SK-N-SH treated with all-trans-retinoic acid at 6 μM for 48 hours (cell line): ENCODE measurements around the gene ZDHHC3.

Experiments
- ATAC-seq: fragments of 200-7000 bp; cut with Tn5 transposase; 3 replicates; pipeline ENCODE4 v1.9.1; 2020; ENCODE audit warnings: mild to moderate bottlenecking, moderate library complexity
- BACH2 ChIP-seq: fragments of 250-450 bp; sonication (Bioruptor Pico); IDR thresholded peaks from 2 replicates; pipeline ENCODE4 v1.9.0; 2021; ENCODE audit warnings: mild to moderate bottlenecking, borderline replicate concordance
- CREB5 ChIP-seq: fragments of 250-450 bp; sonication (Bioruptor Pico); IDR thresholded peaks from 2 replicates; pipeline ENCODE4 v1.5.1; 2020; ENCODE audit warnings: low read depth, mild to moderate bottlenecking, moderate library complexity
- CSDC2 ChIP-seq: fragments of 250-450 bp; sonication (Bioruptor Pico); IDR thresholded peaks from 2 replicates; pipeline ENCODE4 v1.5.0; 2020; ENCODE audit warnings: mild to moderate bottlenecking, moderate library complexity
- CSRNP3 ChIP-seq: fragments of 250-450 bp; sonication (Bioruptor Pico); IDR thresholded peaks from 2 replicates; pipeline ENCODE4 v1.5.1; 2021; ENCODE audit warnings: mild to moderate bottlenecking, moderate library complexity
- ESRRG ChIP-seq: fragments of 250-450 bp; sonication (Bioruptor Pico); IDR thresholded peaks from 2 replicates; pipeline ENCODE4 v1.6.1; 2021; ENCODE audit warnings: mild to moderate bottlenecking
- GLIS3 ChIP-seq: fragments of 250-450 bp; sonication (Bioruptor Pico); IDR thresholded peaks from 2 replicates; pipeline ENCODE4 v1.5.0; 2020; ENCODE audit warnings: mild to moderate bottlenecking, moderate library complexity
- ISL1 ChIP-seq: fragments of 250-450 bp; sonication (Bioruptor Pico); IDR thresholded peaks from 2 replicates; pipeline ENCODE4 v2.1.2; 2022; ENCODE audit warnings: mild to moderate bottlenecking, moderate library complexity
- OSR1 ChIP-seq: fragments of 250-450 bp; sonication (Bioruptor Pico); IDR thresholded peaks from 2 replicates; pipeline ENCODE4 v1.8.0; 2022; ENCODE audit warnings: moderate library complexity, mild to moderate bottlenecking, inconsistent platforms
- PATZ1 ChIP-seq: fragments of 250-450 bp; sonication (Bioruptor Pico); IDR thresholded peaks from 2 replicates; pipeline ENCODE4 v1.8.0; 2020; ENCODE audit warnings: mild to moderate bottlenecking, moderate library complexity, borderline replicate concordance
- POU6F1 ChIP-seq: fragments of 250-450 bp; sonication (Bioruptor Pico); IDR thresholded peaks from 2 replicates; pipeline ENCODE4 v1.8.0; 2021; ENCODE audit warnings: low read depth, mild to moderate bottlenecking, moderate library complexity, borderline replicate concordance
- PPARA ChIP-seq: fragments of 250-450 bp; sonication (Bioruptor Pico); IDR thresholded peaks from 2 replicates; pipeline ENCODE4 v1.5.0; 2020; ENCODE audit warnings: mild to moderate bottlenecking, borderline replicate concordance
- RARB ChIP-seq: fragments of 250-450 bp; sonication (Bioruptor Pico); IDR thresholded peaks from 2 replicates; pipeline ENCODE4 v1.8.0; 2021; ENCODE audit warnings: mild to moderate bottlenecking, moderate library complexity
- SNAI2 ChIP-seq: fragments of 250-450 bp; sonication (Bioruptor Pico); IDR thresholded peaks from 2 replicates; pipeline ENCODE4 v1.5.0; 2020; ENCODE audit warnings: mild to moderate bottlenecking, moderate library complexity
- TCF4 ChIP-seq: fragments of 250-450 bp; sonication (Bioruptor Pico); IDR thresholded peaks from 2 replicates; pipeline ENCODE4 v1.8.0; 2021; ENCODE audit warnings: mild to moderate bottlenecking, moderate library complexity, borderline replicate concordance
- TOX ChIP-seq: fragments of 250-450 bp; sonication (Bioruptor Pico); IDR thresholded peaks from 2 replicates; pipeline ENCODE4 v1.8.0; 2021; ENCODE audit warnings: mild to moderate bottlenecking, moderate library complexity, borderline replicate concordance
- TSHZ2 ChIP-seq: fragments of 250-450 bp; sonication (Bioruptor Pico); IDR thresholded peaks from 2 replicates; pipeline ENCODE4 v1.5.0; 2020; ENCODE audit warnings: mild to moderate bottlenecking, moderate library complexity
- ZC3H10 ChIP-seq: fragments of 250-450 bp; sonication (Bioruptor Pico); IDR thresholded peaks from 2 replicates; pipeline ENCODE4 v1.5.1; 2021; ENCODE audit warnings: mild to moderate bottlenecking, moderate library complexity
- ZFP3 ChIP-seq: fragments of 250-450 bp; sonication (Bioruptor Pico); IDR thresholded peaks from 2 replicates; pipeline ENCODE4 v1.5.0; 2020; ENCODE audit warnings: mild to moderate bottlenecking, moderate library complexity
- ZFP30 ChIP-seq: fragments of 450-650 bp; formaldehyde crosslinking; IDR thresholded peaks from 2 replicates; pipeline ENCODE4 v1.5.0; 2022; ENCODE audit warnings: mild to moderate bottlenecking, moderate library complexity
- ZNF565 ChIP-seq: fragments of 450-650 bp; formaldehyde crosslinking; conservative IDR thresholded peaks from 2 replicates; pipeline ENCODE4 v1.5.0; 2020; ENCODE audit warnings: low read depth, mild to moderate bottlenecking, moderate library complexity
- ZNF70 ChIP-seq: fragments of 450-650 bp; formaldehyde crosslinking; IDR thresholded peaks from 2 replicates; pipeline ENCODE4 v1.5.0; 2020; ENCODE audit warnings: mild to moderate bottlenecking, moderate library complexity
- ZNF8 ChIP-seq: fragments of 450-650 bp; formaldehyde crosslinking; IDR thresholded peaks from 2 replicates; pipeline ENCODE4 v1.5.0; 2020; ENCODE audit warnings: mild to moderate bottlenecking, moderate library complexity

The ZDHHC3 gene

GRCh38 chr3:44902628-44903027 lies 73.3 kb downstream of the ZDHHC3 start (continued):
- TF ChIP-seq ZNF70 (CRISPR knock-in tag) = no peak
- no peak for TF ChIP-seq ZC3H10 (CRISPR knock-in tag)
- no peak for TF ChIP-seq ISL1
- TF ChIP-seq TOX (CRISPR knock-in tag) = no peak

- ATAC-seq = no peak
- no peak for TF ChIP-seq GLIS3 (CRISPR knock-in tag)
- no peak for TF ChIP-seq ZC3H10 (CRISPR knock-in tag)
- no peak for TF ChIP-seq ZNF70 (CRISPR knock-in tag)
- TF ChIP-seq RARB = no peak
- no peak for TF ChIP-seq CSRNP3 (CRISPR knock-in tag)
- no peak for TF ChIP-seq CSDC2 (CRISPR knock-in tag)
- no peak for TF ChIP-seq CREB5 (CRISPR knock-in tag)
- TF ChIP-seq OSR1 (CRISPR knock-in tag) = no peak
- no peak for TF ChIP-seq TCF4 (CRISPR knock-in tag)
- no peak for TF ChIP-seq ZNF8 (CRISPR knock-in tag)
- TF ChIP-seq ZNF565 (CRISPR knock-in tag) = no peak
- TF ChIP-seq ESRRG (CRISPR knock-in tag) = no peak
- no peak for TF ChIP-seq ZFP3 (CRISPR knock-in tag)
- no peak for TF ChIP-seq TSHZ2 (CRISPR knock-in tag)
- TF ChIP-seq BACH2 (CRISPR knock-in tag) = no peak
- TF ChIP-seq SNAI2 (CRISPR knock-in tag) = no peak
- TF ChIP-seq PPARA = no peak
- no peak for TF ChIP-seq PATZ1 (CRISPR knock-in tag)
These were observed 76.1 kb downstream of the ZDHHC3 start for GRCh38 chr3:44899683-44900367.

GRCh38 chr3:44896440-44896839 lies 79.5 kb downstream of the ZDHHC3 start:
- no peak for ATAC-seq
- TF ChIP-seq ZNF70 (CRISPR knock-in tag) (no peak), ISL1 (no peak), ZNF8 (CRISPR knock-in tag) (no peak), PPARA (no peak), POU6F1 (no peak), TOX (CRISPR knock-in tag) (no peak), CSRNP3 (CRISPR knock-in tag) (no peak), CREB5 (CRISPR knock-in tag) (no peak), TCF4 (CRISPR knock-in tag) (no peak), ZNF565 (CRISPR knock-in tag) (no peak), PATZ1 (CRISPR knock-in tag) (no peak), OSR1 (CRISPR knock-in tag) (no peak), CSDC2 (CRISPR knock-in tag) (no peak), GLIS3 (CRISPR knock-in tag) (no peak), RARB (no peak), ZFP30 (no peak)
